Measurements from ENCODE around the gene WIPF3.

Gene WIPF3

GRCh38 chr7:29843726-29844125, 37.4 kb downstream of the WIPF3 start:
- in situ Hi-C loops (cut with MboI; ENCODE audit: low sequenced_read_pairs) = no loop called here

- in situ Hi-C loops (cut with MboI; ENCODE audit: low sequenced_read_pairs) = no loop called here
Measured at GRCh38 chr7:29844559-29844958, 38.3 kb downstream of the WIPF3 start.

- in situ Hi-C loops (cut with MboI; ENCODE audit: low sequenced_read_pairs) = no loop called here
Measured at GRCh38 chr7:29847496-29847895, 41.2 kb downstream of the WIPF3 start.

DNA sequence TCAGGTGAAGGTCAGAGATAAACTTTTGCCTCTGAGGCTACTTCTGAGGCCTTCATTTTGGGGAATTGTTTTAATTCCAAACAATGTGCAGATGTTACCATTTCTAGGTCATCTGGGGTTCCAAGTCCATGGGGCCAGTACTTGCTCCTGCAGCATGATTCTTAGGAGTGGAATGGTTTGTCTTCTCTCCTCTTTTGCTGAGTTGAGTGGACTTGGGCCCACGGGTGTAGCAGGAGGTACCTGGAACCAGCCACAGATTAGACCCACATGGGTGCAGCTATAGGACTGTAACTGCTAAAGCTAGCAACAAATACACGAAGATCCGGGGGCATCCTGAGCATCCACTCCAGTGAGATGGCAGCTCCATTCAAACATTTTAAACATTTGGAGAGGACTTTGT, 41.6 kb downstream of the WIPF3 start:
- in situ Hi-C loops (cut with MboI; ENCODE audit: low sequenced_read_pairs) = no loop called here

GRCh38 chr7:29848941-29849340, 42.6 kb downstream of the WIPF3 start:
- in situ Hi-C loops (cut with MboI; ENCODE audit: low sequenced_read_pairs) = no loop called here

DNA sequence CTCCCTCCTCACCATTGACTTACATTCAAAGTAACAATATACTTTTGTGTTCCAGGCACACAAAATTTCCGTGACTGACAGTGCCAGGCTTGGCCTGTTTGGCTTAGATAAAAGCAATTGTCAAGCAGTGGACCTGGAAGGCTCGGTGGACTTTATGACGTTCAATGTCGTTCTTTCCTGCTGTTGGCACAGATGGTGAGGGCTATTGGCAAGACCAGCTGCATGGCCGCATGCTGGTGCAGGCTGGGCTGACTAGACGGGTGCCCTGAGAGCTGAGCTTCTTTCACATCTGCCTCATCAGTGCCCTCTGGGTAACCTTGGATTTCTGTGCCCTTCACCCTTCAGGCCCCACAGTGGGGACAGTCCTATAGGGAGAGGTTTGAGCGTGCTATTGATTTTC, 45.2 kb downstream of the WIPF3 start:
- in situ Hi-C loops (cut with MboI; ENCODE audit: low sequenced_read_pairs) = no loop called here

DNA sequence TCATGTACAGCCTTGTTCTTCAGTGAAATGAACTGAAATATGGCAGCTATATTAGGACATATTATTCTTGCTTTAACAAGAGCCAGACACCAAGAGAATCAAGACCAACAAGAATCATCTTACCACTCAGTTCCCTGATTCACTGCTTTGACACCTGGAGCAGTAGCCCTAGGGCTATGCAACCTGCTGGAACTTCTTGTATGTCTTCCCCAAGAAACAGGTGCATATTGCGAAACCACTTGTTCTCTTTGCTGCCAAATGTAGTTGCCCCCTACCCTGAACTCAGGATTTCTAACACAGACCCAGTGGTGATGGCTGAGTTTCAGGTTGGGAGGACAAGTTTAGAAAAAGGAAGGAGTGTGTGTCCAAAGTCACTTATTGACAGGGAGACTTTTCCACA, 46.1 kb downstream of the WIPF3 start:
- in situ Hi-C loops (cut with MboI; ENCODE audit: low sequenced_read_pairs) = no loop called here

- in situ Hi-C loops (cut with MboI; ENCODE audit: low sequenced_read_pairs) = no loop called here
Measured at GRCh38 chr7:29853072-29853471, 46.8 kb downstream of the WIPF3 start.

GRCh38 chr7:29853789-29854188, 47.5 kb downstream of the WIPF3 start:
- in situ Hi-C loops (cut with MboI; ENCODE audit: low sequenced_read_pairs) = no loop called here

GRCh38 chr7:29854257-29854938, 48.1 kb downstream of the WIPF3 start:
- in situ Hi-C loops (cut with MboI; ENCODE audit: low sequenced_read_pairs) = no loop called here

- in situ Hi-C loops (cut with MboI; ENCODE audit: low sequenced_read_pairs) = no loop called here
Measured at GRCh38 chr7:29857654-29858053, 51.3 kb downstream of the WIPF3 start.

DNA sequence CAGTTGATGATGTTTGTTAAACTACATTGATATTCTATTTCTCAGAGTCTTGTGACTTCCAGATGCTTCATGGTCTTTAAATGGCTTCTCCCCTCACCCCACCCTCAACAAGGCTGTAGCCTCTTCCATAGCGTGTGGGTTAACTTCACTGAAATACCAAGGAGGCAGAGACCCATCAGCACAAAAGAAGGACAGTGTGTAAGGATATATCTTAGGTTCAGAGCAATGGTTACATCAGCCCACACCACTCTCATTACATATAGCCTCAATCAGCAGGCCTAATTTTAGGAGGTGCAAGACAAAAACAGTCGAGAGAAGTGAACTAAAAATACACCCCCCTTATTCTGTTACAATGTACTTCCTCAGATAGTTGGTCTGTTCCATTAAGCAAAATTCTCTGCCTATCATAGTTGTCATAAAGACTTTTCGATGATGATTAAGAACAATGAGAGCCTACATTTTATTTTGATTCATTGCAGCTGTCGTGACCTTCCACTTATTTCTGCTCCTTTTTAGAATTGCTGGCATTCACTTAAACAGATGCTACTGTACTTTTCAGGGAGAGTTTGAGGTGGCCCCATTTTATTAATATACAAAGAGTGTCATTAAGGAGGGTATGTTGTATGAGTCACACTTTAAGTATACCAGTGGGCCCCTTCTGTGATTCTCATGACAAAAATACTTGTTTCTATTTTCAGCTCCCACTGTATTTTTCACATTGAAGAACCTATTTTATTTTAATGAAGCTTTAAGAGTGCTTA, 52.1 kb downstream of the WIPF3 start:
- in situ Hi-C loops (cut with MboI; ENCODE audit: low sequenced_read_pairs) = no loop called here

DNA sequence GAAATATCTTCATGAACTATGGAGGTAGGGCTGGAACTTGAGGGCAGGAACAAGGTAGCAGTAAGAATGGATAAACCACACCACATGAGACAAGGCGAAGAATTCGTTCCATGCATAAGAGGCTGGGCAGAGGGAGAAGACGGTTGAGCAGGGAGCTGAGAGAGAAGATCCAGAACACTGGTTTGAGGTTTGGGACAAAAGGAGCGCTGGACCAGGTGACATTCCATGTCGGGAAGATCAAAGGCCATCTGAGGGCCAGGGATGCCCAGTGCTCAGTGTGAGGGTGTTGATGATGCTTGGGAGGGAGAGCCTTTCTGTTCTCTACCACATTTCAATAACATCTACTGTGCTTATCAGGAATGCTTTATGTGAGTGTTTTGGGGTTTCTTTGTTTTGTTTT, 52.8 kb downstream of the WIPF3 start:
- in situ Hi-C loops (cut with MboI; ENCODE audit: low sequenced_read_pairs) = no loop called here

DNA sequence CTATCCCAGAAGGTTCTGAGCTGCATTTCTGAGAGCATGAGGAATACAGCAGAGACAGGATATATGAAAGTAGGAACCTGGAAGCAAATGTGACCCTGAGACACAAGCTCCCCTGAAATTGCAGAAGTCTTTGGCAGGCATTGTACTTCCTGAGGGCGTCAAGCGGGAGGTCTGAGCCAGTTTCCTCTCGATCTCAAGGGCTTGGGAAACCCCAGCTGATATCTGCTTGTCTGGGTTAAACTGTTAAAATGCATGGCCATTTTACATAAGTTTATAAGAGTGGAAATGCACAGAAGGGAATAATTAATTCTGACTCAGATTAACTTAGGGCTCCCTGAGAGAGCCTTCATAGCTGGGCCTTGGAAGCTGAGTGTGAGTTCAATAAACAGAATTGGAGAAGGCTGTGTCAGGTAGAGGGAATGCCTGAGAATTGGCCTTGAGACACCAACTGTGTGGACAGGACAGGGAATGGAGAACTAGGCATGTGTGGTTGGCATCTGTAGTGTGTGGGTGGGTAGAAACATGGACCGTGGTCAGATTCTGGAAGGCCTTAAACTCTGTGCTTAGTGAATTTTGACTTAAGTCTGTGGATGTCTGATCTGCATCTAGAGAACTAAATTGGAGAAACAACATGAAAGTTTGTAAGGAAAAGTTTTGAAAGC, 53.3 kb downstream of the WIPF3 start:
- in situ Hi-C loops (cut with MboI; ENCODE audit: low sequenced_read_pairs) = no loop called here

GRCh38 chr7:29860186-29860585, 53.9 kb downstream of the WIPF3 start:
- in situ Hi-C loops (cut with MboI; ENCODE audit: low sequenced_read_pairs) = no loop called here

DNA sequence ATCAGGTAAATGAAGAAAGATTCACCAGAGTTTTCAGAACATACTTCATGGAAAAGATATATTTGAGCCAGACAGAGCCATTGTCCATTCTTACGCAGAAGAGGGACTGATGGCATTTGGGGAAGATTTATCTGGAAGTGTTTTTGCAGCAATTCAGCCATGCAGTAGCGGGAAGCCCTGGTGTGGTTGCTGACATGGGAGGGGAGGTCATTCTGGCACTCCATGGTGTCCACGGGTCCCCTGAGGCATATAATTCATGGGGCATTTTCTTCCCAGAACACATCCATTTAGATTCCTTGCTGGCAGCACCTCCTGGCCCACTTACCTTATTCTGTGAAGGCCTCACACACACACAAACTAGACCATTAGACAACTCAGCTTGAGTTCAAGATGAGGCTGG, 55.6 kb downstream of the WIPF3 start:
- in situ Hi-C loops (cut with MboI; ENCODE audit: low sequenced_read_pairs) = no loop called here

DNA sequence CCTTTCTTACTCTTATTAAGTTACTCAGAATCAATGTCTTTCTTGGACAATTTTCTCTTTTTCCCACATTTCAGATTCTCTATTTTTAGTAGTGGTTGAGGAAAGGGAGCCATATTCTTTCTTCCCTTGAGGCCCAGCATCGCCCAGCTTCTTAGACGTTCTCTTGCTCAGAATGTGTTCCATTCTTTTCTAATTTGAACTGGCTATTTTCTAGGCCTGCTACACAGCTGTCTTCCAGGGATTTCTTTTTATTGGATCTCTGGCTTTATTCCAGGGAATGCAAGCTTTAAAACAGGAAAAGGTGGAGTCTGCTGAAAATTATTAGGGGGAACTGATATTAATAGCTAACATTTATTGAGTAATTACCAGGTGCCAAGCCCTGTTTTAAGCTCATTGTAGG, 58.3 kb downstream of the WIPF3 start:
- in situ Hi-C loops (cut with MboI; ENCODE audit: low sequenced_read_pairs) = no loop called here

DNA sequence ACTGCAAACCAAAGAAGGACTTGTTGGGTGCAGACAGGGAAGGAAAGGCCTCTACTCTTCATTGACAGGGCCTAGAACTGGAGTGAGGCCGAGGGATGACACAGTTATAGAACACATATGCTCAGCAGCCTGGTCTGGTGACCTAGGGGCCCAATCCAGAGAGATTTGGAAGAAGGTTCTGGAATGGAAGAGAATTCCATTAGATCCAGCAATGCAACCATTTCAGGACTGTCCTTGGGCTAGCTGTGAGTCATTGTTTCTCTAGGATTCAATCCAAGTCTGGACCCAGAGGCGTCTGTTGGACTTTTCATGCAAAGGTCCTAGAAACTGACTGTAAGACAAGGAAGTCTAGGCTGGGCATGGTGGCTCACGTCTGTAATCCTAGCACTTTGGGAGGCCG, 59.2 kb downstream of the WIPF3 start:
- in situ Hi-C loops (cut with MboI; ENCODE audit: low sequenced_read_pairs) = no loop called here

DNA sequence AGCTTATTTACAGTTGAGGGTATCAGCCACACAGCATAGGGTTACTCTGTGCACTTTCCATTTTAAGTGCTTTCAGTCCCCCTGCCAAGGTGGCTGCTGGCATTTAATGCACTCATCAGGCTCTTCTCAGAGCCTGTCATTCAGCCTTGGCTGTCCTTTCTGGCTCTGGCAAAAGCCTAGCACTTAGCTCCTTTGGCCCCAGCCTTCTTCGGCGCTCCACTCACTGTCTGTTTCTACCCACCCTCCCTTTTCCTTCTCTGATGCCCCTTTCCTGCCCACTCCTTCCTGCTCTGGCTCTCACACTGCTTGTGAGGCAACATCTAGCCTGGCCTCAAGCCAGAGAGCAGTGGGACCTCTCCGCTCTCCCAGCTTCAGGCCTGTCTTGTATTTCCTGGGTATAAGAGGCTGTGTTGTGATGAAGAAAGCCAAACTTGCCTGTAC, 60.2 kb downstream of the WIPF3 start:
- in situ Hi-C loops (cut with MboI; ENCODE audit: low sequenced_read_pairs) = no loop called here

DNA sequence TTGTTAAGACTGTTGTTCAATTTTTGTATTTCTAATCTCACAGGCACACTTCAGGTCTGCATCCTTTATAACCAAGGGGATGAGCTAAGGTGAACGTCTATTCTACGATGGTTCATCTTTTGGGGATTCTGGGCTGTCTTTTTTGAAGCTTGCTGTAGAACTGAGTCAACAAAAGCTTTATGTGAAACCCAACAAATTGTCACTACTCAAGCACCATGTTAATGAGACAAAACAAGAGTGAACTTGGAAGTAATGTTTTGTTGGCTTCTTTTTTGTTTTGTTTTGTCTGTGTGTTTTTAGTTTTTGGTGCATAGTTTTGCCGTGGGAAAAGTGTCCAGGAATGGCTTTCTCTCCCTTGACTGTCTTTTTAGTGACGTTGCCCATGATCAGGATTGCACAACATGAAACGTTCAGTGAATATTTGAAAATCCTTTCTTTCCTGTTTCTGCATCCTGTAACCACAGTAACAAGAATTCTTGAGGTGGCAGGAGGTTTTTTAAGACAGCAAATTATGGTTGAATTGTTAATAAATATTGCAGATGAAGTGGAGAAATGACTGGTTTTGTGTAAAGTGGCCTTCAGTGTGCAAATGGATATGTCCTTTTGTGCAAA, 65.6 kb downstream of the WIPF3 start:
- in situ Hi-C loops (cut with MboI; ENCODE audit: low sequenced_read_pairs) = no loop called here

- in situ Hi-C loops (cut with MboI; ENCODE audit: low sequenced_read_pairs) = no loop called here
Measured at GRCh38 chr7:29873644-29874294, 67.5 kb downstream of the WIPF3 start.
